Chondrocyte (in vitro differentiated cells): ENCODE measurements around the gene PTEN. TPM values are rescaled to one million over a fixed set of nuclear protein-coding genes. Genes with fewer than 3 reads are reported as not detected.
A peak's percentile ranks its signal among the peaks of the same experiment; 100 is the strongest.
"Not testable (repeated sequence)": the region's sequence is repeated elsewhere in the genome, so short reads cannot be mapped to it uniquely, and the experiment has no call there.

Experiments
- DNase-seq: peaks from one replicate; pipeline ENCODE4 v3.0.0; 2021; ENCODE audit warnings: mixed read lengths, low spot score
- H3K27ac Mint-ChIP-seq: one replicate; pipeline ENCODE4 v1.8.0; 2021; ENCODE audit warnings: mild to moderate bottlenecking, moderate library complexity, mixed read lengths; ENCODE audit not compliant: unreplicated experiment
- H3K27me3 Mint-ChIP-seq: 2 replicates; pipeline ENCODE4 v1.8.0; 2021; ENCODE audit warnings: low read depth, mixed read lengths
- H3K36me3 Mint-ChIP-seq: 2 replicates; pipeline ENCODE4 v1.8.0; 2021; ENCODE audit warnings: low read depth, mixed read lengths
- H3K4me1 Mint-ChIP-seq: 2 replicates; pipeline ENCODE4 v1.8.0; 2021; ENCODE audit warnings: low read depth, mild to moderate bottlenecking, mixed read lengths
- H3K4me3 Mint-ChIP-seq: one replicate; pipeline ENCODE4 v1.8.0; 2021; ENCODE audit warnings: mild to moderate bottlenecking, moderate library complexity, mixed read lengths; ENCODE audit not compliant: unreplicated experiment
- H3K9me3 Mint-ChIP-seq: 2 replicates; pipeline ENCODE4 v1.8.0; 2021; ENCODE audit warnings: low read depth, mixed read lengths
- CTCF ChIP-seq: fragments of 200-600 bp; sonication (generic); IDR thresholded peaks from 2 replicates; pipeline ENCODE4 v1.5.0; 2021; ENCODE audit warnings: antibody characterized with exemption, mild to moderate bottlenecking, moderate library complexity
- total RNA-seq: library from RNA; stranded (reverse); gene quantifications from 3 replicates; pipeline ENCODE4 v1.2.1, GENCODE V29; 2021

The PTEN gene
- total RNA-seq, 1 donor from 2014 or later = 85.4 TPM

- Mint-ChIP-seq H3K27me3 (no peaks in the 10 kb centered on the region), H3K36me3 (no peaks in the 10 kb centered on the region), H3K4me1 (peaks cover 10% of the 10 kb centered on the region), H3K4me3 (no peak overlapping the region), H3K27ac (no peak overlapping the region), H3K9me3 (no peaks in the 10 kb centered on the region)
- DNase-seq = no peak
- no peak for TF ChIP-seq CTCF
Measured at GRCh38 chr10:87845624-87845998, 17.8 kb upstream of the PTEN start.

- no peak for DNase-seq
- Mint-ChIP-seq H3K27ac (no peak overlapping the region), H3K4me3 (no peak overlapping the region), H3K4me1 (peaks cover 14% of the 10 kb centered on the region), H3K9me3 (no peaks in the 10 kb centered on the region), H3K27me3 (no peaks in the 10 kb centered on the region), H3K36me3 (no peaks in the 10 kb centered on the region)
- TF ChIP-seq CTCF = no peak
Measured at GRCh38 chr10:87846023-87846422, 17.4 kb upstream of the PTEN start.

GRCh38 chr10:87846711-87847110, 16.7 kb upstream of the PTEN start:
- not testable (repeated sequence) for H3K9me3 Mint-ChIP-seq, DNase-seq, H3K27me3 Mint-ChIP-seq, H3K36me3 Mint-ChIP-seq, H3K27ac Mint-ChIP-seq, H3K4me3 Mint-ChIP-seq
- peaks cover 17% of the 10 kb centered on the region for H3K4me1 Mint-ChIP-seq

- H3K27me3 Mint-ChIP-seq = no peaks in the 10 kb centered on the region
- H3K36me3 Mint-ChIP-seq = no peaks in the 10 kb centered on the region
- no peak for TF ChIP-seq CTCF
- no peak for DNase-seq
- peaks cover 13% of the 10 kb centered on the region for H3K4me1 Mint-ChIP-seq
- no peaks in the 10 kb centered on the region for H3K9me3 Mint-ChIP-seq
- no peak overlapping the region for H3K27ac Mint-ChIP-seq
- H3K4me3 Mint-ChIP-seq = no peak overlapping the region
Measured at GRCh38 chr10:87847550-87847949, 15.9 kb upstream of the PTEN start.

GRCh38 chr10:87849001-87849400, 14.4 kb upstream of the PTEN start:
- no peak for TF ChIP-seq CTCF
- H3K27ac Mint-ChIP-seq = no peak overlapping the region
- H3K4me1 Mint-ChIP-seq = peaks cover 7% of the 10 kb centered on the region
- H3K27me3 Mint-ChIP-seq = no peaks in the 10 kb centered on the region
- no peaks in the 10 kb centered on the region for H3K36me3 Mint-ChIP-seq
- DNase-seq = no peak
- H3K4me3 Mint-ChIP-seq = no peak overlapping the region
- H3K9me3 Mint-ChIP-seq = no peaks in the 10 kb centered on the region

- H3K36me3 Mint-ChIP-seq = no peaks in the 10 kb centered on the region
- H3K27ac Mint-ChIP-seq = no peak overlapping the region
- H3K4me1 Mint-ChIP-seq = peaks cover 7% of the 10 kb centered on the region
- TF ChIP-seq CTCF = peak; percentile 83
- DNase-seq = no peak
- H3K9me3 Mint-ChIP-seq = peaks cover 2% of the 10 kb centered on the region
- H3K4me3 Mint-ChIP-seq = no peak overlapping the region
- no peaks in the 10 kb centered on the region for H3K27me3 Mint-ChIP-seq
Measured at GRCh38 chr10:87850742-87851205, 12.7 kb upstream of the PTEN start.
